Fibroblast of skin of left quadriceps (primary cell): ENCODE results near the gene RNF7.
"Not testable (repeated sequence)": the region's sequence is repeated elsewhere in the genome, so short reads cannot be mapped to it uniquely, and the experiment has no call there.

ENCODE experiments used
- DNase-seq, 2 experiments: peaks; one replicate each; pipeline ENCODE4 v3.0.0-alpha.2; 2013; ENCODE audit warnings: low read depth in 2 of 2

RNF7 gene

DNA sequence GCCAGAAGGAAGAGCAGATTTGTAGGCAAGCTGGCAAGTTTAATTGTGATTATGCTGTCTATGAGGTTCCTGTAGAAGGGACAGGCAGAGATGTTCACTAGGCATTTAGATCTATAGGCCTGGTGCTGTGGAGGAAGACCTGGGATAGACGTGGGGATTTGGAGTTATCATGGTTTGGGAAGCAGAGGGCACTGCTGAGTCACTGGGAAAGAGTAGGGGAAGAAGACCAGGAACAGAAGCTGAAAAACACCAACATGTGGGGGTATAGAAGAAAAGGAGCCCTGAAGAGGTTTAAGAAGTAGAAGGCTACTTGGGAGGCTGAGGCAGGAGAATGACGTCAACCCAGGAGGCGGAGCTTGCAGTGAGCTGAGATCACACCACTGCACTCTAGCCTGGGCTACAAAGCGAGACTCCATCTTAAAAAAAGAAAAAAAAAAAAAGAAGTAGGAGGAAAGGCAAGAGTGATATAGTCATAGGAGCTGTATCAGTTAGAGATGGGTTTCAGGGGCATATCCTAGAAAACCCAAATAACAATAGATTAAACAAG lies 44.4 kb downstream of the RNF7 start:
- no peak for DNase-seq

DNA sequence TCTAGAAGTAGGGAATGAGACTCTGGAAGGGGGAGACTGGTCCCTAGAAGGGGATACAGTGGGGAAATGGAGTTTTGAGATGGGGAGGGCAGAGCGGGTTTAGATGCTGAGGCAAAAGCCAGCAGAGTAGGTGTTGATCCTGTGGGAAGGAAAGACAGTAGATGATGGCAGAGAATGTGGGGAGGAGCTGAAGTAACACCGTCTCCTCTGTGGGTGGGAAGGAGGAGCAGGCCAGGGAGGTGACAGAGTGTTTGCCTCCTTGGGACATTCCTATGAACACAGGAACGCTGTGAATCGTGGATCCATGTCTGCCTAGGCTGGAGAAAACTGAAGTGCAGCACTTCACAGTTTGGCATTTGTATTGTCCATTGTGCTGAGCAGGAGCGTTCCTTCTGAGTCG lies 45.5 kb downstream of the RNF7 start:
- no peak for DNase-seq

DNA sequence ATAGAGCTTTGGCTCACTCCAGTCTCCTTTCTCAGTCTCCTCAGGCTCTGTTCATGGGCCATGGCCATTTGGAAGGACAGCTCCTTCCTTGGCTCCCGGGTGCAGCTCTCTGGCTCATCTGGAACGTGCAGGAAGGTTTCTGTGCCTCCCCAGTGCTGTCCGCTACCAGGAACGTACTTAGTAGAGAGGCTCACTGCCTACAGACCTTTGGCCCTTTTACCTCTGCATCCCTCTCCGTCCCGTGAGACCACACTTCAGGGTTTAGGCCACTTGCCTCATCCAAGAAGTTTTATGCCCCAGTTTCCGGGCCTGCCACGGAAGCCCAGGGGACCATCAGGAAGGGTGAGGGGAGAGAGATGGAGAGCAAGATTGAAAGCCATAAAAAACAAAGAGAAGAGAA lies 46.0 kb downstream of the RNF7 start:
- DNase-seq: no peak

DNA sequence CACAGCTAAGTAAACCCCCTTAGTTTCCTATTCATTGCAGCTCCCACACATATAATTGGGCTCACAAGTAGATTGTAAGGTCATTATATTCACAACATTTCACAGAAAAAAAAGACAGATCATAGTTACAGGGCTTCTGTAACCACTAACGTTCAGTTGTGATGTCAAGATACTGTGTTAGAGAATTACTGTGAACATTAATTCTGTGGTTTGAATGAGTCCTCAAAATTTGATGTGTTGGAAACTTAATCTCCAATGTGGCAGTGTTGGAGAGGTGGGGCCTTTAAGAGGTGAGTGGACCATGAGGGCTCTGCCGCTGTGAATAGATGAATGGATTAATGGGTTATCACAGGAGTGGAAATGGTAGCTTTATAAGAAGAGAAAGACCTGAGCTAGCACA lies 46.4 kb downstream of the RNF7 start:
- DNase-seq: no peak

DNA sequence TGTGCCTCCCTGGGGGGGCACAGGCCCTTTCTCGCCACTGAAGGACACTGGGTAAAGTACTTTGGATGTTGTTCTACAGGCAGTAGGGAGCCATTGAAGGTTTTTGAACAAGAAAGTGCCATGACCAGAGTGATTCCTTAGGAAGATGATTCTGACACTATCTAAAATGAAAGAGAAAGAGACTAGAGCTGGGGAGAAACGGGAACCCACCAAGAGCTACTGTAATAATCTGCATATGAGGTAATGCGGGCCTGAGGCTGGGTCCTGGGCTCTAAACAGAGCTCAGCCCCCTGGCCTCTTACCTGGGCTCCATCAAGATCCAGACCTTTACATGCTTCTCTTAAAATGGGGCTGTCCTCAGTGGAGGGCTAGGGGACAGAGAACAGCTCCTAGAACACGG lies 50.1 kb downstream of the RNF7 start:
- no peak for DNase-seq

DNA sequence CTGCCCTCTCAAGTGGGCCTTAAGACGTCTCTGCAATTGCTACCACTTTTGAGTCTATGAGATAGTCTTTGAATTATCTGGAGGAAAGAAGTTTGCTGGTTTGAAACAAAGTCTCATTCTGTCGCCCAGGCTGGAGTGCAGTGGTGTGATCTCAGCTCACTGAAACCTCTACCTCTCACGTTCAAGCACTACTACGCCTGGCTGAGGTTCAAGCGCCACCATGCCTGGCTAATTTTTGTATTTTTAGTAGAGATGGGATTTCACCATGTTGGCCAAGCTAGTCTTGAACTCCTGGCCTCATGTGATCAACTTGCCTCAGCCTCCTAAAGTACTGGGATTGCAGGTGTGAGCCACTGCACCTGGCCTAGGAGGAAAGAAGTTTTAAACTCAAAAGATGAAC lies 50.7 kb downstream of the RNF7 start:
- DNase-seq: not testable (repeated sequence)

DNA sequence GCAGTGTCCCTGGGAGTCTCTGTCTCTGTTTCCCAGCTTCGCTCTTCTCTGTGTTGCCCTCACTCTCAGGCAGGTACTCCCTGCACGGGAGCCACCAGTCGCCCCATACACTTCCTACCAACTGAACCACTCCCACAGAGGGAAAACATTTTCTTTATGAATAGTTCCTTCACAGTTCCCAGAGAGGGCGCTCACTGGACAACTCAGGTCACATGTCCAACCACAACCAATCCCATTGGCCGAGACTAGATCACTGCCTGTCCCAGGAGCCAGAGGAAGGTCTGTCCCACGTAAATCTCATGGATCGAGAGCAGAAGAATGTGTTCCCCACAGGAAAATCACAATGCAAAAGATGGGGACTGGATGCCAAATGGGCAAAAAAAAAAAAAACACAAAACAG lies 51.2 kb downstream of the RNF7 start:
- DNase-seq: no peak

DNA sequence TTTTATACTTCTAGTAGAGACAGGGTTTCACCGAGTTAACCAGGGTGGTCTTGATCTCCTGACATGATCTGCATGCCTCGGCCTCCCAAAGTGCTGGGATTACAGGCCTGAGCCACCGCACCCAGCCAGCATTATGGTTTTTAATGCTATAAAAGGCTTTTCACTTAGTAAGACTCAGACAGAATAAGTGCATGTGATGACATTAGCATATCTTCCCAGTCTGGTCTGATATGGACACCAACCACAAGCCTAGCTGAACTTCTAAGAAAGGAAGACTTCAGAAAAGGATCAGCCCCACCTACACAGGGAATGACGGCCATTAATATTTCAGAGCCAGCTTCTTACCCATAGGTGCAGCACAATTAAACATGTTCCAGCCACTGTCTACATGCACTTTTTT lies 52.1 kb downstream of the RNF7 start:
- no peak for DNase-seq

DNA sequence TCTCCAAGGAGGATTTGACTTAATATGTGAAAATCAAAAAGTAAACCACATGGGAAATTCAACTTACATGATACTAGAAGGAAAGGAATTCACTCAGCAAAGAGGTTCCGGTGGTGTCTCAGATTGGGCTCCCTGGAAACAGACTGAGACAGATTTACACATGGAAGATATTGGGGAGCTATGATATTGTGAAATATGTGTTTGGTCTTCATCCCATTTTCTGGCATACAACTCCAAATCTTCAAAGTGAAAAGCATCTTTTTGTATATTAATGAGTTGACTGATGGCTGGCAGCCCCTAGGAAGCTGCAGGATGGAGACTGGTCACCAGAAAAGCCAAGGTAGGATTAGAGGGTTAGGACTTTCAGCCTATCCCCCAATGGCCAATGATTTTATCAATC lies 54.4 kb downstream of the RNF7 start:
- no peak for DNase-seq

DNA sequence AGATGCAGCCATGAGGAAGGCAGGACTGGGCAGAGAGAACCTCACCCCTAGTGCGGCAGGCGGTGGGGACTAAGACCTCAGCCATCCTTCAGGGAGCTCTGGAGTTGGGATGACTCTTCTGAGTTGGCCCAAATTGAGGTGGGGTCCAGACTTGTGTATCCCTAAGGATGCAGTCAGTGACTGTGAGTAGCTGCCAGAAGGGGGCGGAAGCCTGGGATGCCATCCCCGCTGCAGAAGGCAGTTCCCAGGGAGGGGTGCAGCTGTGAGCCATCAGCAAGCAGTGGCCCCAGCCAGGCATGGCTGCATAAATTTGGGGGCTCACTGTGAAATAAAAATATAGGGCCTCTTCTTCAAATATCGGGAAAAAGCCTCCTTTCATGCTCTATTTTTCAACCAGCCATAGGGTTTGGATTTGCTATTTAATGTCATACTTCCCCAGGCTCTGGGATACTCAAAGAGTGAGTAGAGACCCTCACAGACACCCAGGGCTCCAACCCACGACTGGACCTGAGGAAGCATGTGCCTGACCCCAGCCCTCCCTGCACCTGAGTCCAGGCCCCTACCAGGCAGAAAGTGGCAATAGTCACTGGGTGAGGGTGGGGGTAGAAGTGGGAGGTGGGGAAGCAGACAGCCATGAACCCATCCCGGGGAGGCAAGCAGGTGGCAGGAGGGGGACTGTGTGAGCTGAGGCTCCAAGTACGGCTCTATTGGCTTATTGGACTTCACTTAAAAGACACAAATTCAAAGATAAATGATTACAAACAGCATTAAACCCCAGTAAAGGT lies 55.6 kb downstream of the RNF7 start:
- no peak for DNase-seq

DNA sequence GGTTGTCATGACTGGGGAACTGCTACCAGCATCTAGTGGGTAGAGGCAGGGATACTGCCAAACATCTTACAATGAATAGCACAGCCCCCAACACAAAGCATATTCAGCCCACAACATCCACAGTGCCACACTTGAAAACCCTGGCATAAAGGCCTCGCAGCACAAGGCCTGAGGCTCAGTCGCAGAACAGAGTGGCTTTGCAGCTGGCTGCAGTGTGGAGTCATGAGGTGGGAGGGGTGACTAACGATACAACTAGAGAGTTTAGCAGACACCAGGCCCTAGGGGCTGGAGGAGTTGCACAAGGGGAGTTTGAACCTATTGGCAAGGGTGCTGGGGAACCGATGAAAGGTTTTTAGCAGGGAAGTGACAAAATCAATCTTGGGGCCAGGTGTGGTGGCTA lies 57.2 kb downstream of the RNF7 start:
- no peak for DNase-seq

DNA sequence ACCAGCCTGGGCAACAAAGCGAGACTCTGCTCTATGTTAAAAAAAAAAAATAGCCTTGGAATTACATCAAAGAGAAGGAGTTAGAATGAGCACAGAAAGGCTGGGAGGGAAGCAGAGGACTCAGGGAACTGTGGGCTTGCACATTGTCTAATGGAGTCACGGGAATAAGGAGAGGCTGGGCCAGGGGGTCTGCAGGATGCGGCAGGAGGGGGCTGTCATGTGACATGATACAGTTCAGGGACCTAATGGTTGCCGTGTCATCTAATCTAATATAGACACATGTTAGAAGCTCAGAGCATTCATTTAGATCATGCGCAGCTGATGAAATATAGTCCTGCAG lies 57.6 kb downstream of the RNF7 start:
- no peak for DNase-seq

DNA sequence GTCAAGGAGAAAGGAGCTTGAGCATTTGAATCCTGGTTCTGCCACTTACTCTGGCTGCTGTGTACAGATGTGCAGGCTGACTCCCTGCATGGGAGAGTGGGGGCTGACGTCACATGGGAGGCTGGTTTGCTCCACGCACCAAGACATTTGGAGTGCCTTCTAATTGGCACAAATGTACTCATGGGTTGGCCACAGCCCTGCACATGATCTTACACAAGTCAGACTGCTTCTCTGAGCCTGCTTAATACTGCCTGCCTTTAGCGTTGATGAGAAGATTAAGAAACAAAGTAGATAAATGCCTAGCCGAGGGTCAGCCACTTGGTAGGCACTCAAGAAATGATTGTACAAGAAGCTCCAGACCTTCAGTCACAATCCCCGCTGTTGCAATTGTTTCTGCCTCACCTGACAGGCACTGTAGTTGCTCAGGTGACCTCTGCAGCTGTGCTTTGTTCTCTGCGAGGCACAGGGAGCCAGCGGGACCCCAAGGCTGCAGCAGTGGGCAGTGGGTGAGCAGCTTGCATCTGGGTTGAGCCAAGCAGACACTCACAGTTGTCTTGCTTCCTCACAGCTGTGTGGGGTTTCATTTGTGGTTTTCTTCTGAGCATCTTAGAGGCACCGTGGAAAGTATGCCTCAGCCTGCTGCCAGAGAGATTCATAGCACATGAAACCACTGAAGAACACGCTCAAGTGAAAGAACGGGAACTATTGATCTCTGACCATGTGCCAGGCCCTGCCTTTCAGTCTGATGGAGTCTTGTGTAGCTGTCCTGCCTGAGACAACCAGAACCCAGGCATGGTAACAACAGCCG lies 58.2 kb downstream of the RNF7 start:
- peak; percentile 45 to 51 for DNase-seq
